GM19463 (cell line): ENCODE results near the gene RAB11FIP2.

Experiments
- ATAC-seq: cut with Tn5 transposase; IDR thresholded peaks from one replicate; pipeline ENCODE4 v1.9.1; 2021; ENCODE audit warnings: mild to moderate bottlenecking, moderate library complexity; ENCODE audit not compliant: unreplicated experiment

RAB11FIP2 gene

GRCh38 chr10:117988814-117989213, 57.9 kb downstream of the RAB11FIP2 start:
- no peak for ATAC-seq

GRCh38 chr10:117987244-117987909, 59.4 kb downstream of the RAB11FIP2 start:
- ATAC-seq: no peak

- no peak for ATAC-seq
These were observed 62.8 kb downstream of the RAB11FIP2 start for GRCh38 chr10:117983961-117984360.

- no peak for ATAC-seq
These were observed 65.7 kb downstream of the RAB11FIP2 start for GRCh38 chr10:117980755-117981702.

GRCh38 chr10:117980216-117980615, 66.5 kb downstream of the RAB11FIP2 start:
- ATAC-seq: no peak

- ATAC-seq: no peak
These were observed 74.4 kb downstream of the RAB11FIP2 start for GRCh38 chr10:117972168-117972837.

GRCh38 chr10:117970962-117971361, 75.8 kb downstream of the RAB11FIP2 start:
- no peak for ATAC-seq

- no peak for ATAC-seq
These were observed 77.1 kb downstream of the RAB11FIP2 start for GRCh38 chr10:117969592-117969991.

GRCh38 chr10:117968354-117969182, 78.2 kb downstream of the RAB11FIP2 start:
- ATAC-seq: no peak

- ATAC-seq: no peak
These were observed 79.5 kb downstream of the RAB11FIP2 start for GRCh38 chr10:117967149-117967650.

GRCh38 chr10:117965984-117966383, 80.8 kb downstream of the RAB11FIP2 start:
- ATAC-seq: no peak

GRCh38 chr10:117964536-117964935, 82.2 kb downstream of the RAB11FIP2 start:
- no peak for ATAC-seq

- ATAC-seq: no peak
These were observed 86.3 kb downstream of the RAB11FIP2 start for GRCh38 chr10:117960345-117960935.

- ATAC-seq: no peak
These were observed 89.8 kb downstream of the RAB11FIP2 start for GRCh38 chr10:117956972-117957371.

- ATAC-seq: no peak
These were observed 91.6 kb downstream of the RAB11FIP2 start for GRCh38 chr10:117955176-117955575.
